ENCODE results near the gene TMEM89. TPM values are rescaled to one million over a fixed set of nuclear protein-coding genes. Genes with fewer than 3 reads are reported as not detected.

TMEM89 gene
- total and polyA plus RNA-seq, 7 donors: not detected

DNA sequence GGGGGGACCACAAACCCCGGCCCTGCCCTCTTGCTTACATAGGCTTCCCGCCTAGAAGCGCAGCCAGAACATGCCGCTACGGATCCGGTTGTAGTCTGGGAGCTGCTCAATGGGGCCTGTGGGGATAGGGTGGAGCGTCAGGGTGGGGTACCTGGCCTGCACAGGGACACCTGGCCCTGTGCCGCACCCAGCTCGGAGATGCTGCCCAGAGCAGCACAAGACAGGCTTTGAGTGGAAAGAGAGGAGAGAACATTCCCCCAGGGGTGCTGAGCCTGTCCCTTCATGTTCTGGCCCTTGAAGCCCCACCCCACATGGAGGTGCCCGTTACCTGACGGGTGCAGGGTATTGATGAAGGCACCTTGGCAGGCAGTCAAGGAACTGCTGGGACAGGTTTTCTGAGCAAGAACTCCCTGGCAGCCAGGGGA, 22.5 kb downstream of the TMEM89 start:
- ATAC-seq (no peak), DNase-seq (no peak)
- H3K9me3 ChIP-seq: no peaks in the 10 kb centered on the region
- intact Hi-C loops (cut with DNase I): no loop called here
- H3K4me1 ChIP-seq: peaks cover 77% of the 10 kb centered on the region
- peak overlapping the region; percentile 94 for H3K27ac ChIP-seq
- peaks cover 25 to 56% of the 10 kb centered on the region in 2 donors for H3K36me3 ChIP-seq (ENCODE audit: insufficient read depth in 1 of 2, low read depth in 1 of 2)
- H3K27me3 ChIP-seq (ENCODE audit: insufficient read depth in 3 of 3, low read length in 2 of 3): no peaks in the 10 kb centered on the region
- TF ChIP-seq, protein P1, sequence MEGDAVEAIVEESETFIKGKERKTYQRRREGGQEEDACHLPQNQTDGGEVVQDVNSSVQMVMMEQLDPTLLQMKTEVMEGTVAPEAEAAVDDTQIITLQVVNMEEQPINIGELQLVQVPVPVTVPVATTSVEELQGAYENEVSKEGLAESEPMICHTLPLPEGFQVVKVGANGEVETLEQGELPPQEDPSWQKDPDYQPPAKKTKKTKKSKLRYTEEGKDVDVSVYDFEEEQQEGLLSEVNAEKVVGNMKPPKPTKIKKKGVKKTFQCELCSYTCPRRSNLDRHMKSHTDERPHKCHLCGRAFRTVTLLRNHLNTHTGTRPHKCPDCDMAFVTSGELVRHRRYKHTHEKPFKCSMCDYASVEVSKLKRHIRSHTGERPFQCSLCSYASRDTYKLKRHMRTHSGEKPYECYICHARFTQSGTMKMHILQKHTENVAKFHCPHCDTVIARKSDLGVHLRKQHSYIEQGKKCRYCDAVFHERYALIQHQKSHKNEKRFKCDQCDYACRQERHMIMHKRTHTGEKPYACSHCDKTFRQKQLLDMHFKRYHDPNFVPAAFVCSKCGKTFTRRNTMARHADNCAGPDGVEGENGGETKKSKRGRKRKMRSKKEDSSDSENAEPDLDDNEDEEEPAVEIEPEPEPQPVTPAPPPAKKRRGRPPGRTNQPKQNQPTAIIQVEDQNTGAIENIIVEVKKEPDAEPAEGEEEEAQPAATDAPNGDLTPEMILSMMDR (IDR thresholded peaks at IDR 0.05): no peak
- 44 to 71% (median 47%) methylated on average over 11 of the region's 11 CpGs for WGBS, 3 donors
- peak overlapping the region; percentile 2 for H3K4me3 ChIP-seq

DNA sequence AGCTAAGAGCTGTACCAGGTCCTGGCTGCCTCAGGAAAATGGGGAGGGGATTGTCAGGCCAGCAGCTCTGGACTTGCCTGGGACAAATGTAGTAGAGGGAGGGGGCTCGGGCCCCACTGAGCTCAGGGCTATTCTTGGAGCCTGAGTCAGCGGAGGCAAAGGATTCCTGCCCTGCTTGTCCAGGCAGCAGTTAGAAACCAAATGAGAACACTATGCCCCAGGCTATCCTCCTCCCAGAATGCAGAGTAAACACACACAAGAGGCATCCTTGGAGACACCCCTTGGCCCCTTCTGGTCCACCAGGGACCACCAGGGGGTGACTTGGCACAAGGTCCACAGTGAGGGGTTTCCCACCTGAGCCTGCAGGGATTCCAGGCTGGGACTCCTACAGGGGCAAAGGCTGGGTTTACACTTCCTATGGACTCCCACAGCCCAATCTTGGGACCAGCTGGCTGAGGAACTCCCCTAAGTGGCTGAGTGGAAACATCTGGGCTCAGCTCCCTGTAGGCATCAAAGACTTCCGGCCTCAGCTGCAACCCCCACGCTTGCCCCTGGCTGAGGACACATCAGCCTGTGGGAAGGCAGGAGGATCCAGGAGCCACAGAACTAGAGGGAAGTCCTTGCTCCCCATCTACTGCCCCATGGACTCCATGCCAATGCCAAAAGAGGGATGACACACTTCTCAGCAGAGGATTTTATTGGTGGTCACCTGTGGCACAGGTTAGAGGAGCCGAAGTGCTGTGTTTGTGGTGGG, 23.1 kb downstream of the TMEM89 start:
- Histone ChIP-seq H3K27me3 (ENCODE audit: insufficient read depth in 3 of 3, low read length in 2 of 3) (no peaks in the 10 kb centered on the region), H3K4me3 (peak overlapping the region; percentile 2), H3K9me3 (no peaks in the 10 kb centered on the region), H3K27ac (peak overlapping the region; percentile 94), H3K4me1 (peaks cover 77% of the 10 kb centered on the region), H3K36me3 (ENCODE audit: insufficient read depth in 1 of 2, low read depth in 1 of 2) (peaks cover 22 to 50% of the 10 kb centered on the region in 2 donors)
- intact Hi-C loops (cut with DNase I): no loop called here
- DNase-seq: peak; percentile 70 to 91
- ATAC-seq: peak; percentile 73 to 85 (median 82)
- TF ChIP-seq, protein P1 (IDR thresholded peaks at IDR 0.05): no peak
- WGBS, 3 donors: 17 to 30% (median 26%) methylated on average over 5 of the region's 5 CpGs

DNA sequence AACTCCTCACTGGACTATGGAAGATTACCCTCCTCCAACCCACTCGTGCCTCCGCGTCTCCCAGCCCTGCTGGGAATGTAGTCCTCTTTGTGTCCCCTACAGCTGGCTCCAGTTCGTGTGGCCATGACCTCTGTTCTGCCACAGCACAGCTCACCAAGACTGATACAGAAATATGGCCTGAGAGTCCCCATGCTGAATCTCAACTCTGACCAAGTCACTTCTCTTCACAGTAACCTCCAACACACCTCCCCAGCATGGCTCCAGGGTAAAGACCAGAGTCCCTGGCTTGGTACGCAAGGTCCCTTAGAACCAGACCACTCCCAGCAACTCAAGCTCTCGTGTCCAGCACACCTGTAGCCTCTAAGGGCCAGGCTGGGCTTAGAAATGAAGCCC, 24.2 kb downstream of the TMEM89 start:
- peaks cover 13 to 39% of the 10 kb centered on the region in 2 donors for H3K36me3 ChIP-seq (ENCODE audit: insufficient read depth in 1 of 2, low read depth in 1 of 2)
- 46 to 65% (median 49%) methylated on average over 6 of the region's 6 CpGs for WGBS, 3 donors
- H3K9me3 ChIP-seq: no peaks in the 10 kb centered on the region
- no peaks in the 10 kb centered on the region for H3K27me3 ChIP-seq (ENCODE audit: insufficient read depth in 3 of 3, low read length in 2 of 3)
- peaks cover 77% of the 10 kb centered on the region for H3K4me1 ChIP-seq
- no peak for ATAC-seq
- intact Hi-C loops (cut with DNase I): no loop called here
- DNase-seq: no peak
- peak overlapping the region; percentile 94 for H3K27ac ChIP-seq
- H3K4me3 ChIP-seq: no peak overlapping the region
- TF ChIP-seq, protein P1 (IDR thresholded peaks at IDR 0.05): no peak

DNA sequence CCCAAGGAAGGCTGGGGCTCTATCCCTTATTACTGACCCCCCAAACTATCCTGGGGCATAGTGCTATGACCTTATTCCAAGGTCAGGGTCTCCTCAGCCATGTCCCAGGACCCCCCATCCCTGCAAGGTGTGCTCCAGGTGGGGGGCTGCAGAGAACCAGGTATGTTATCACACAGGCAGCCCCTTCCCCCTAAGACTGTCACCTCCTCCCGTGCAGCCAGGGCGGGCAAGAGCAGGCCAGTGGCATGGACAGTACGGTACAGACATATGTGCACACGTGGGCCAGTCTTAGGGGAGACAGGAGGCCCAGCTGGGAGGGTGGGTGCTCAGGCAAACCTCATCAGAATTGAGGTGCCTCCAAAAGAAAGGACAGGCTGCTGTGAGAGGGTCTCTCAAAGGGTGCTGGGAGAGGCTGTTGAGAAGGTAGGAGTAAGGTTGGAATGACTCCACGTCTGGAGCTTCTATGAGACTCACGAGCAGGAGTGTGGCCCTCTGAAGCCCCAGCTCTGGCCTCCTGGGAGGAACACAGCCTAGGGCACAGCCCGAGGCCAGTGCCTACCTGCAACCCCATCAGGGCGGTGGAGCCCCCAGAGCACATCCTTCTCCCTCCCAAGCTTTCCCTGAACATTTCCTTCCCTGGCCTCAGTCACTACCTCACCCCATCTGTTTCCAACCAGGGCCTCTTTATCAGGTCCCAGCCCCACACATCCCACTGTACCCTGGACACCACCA, 24.7 kb downstream of the TMEM89 start:
- Histone ChIP-seq H3K27ac (peak overlapping the region; percentile 94), H3K4me3 (no peak overlapping the region), H3K27me3 (ENCODE audit: insufficient read depth in 3 of 3, low read length in 2 of 3) (no peaks in the 10 kb centered on the region), H3K4me1 (peaks cover 73% of the 10 kb centered on the region), H3K36me3 (ENCODE audit: insufficient read depth in 1 of 2, low read depth in 1 of 2) (peaks cover 13 to 33% of the 10 kb centered on the region in 2 donors), H3K9me3 (no peaks in the 10 kb centered on the region)
- TF ChIP-seq, protein P1 (IDR thresholded peaks at IDR 0.05): no peak
- DNase-seq (no peak), ATAC-seq (no peak)
- 44 to 77% (median 62%) methylated on average over 8 of the region's 8 CpGs for whole genome bisulfite sequencing, 3 donors
- intact Hi-C loops (cut with DNase I): no loop called here

Measured in psoas muscle (tissue), 8 donors.